PC-3 (cell line): ENCODE measurements around the gene TAF4.

Experiments used
- EZH2phosphoT487 ChIP-seq: fragments of 300-600 bp; sonication (generic); IDR thresholded peaks from 2 replicates; pipeline ENCODE4 v1.6.1; 2018; ENCODE audit warnings: mild to moderate bottlenecking, antibody characterized with exemption, low read length, borderline replicate concordance
- TF ChIP-seq, protein P1 (sequence below): fragments of 300-600 bp; sonication (generic); conservative IDR thresholded peaks from 2 replicates; pipeline ENCODE4 v1.5.1; 2017; ENCODE audit warnings: antibody characterized with exemption, low read depth, mild to moderate bottlenecking, low read length

DNA sequence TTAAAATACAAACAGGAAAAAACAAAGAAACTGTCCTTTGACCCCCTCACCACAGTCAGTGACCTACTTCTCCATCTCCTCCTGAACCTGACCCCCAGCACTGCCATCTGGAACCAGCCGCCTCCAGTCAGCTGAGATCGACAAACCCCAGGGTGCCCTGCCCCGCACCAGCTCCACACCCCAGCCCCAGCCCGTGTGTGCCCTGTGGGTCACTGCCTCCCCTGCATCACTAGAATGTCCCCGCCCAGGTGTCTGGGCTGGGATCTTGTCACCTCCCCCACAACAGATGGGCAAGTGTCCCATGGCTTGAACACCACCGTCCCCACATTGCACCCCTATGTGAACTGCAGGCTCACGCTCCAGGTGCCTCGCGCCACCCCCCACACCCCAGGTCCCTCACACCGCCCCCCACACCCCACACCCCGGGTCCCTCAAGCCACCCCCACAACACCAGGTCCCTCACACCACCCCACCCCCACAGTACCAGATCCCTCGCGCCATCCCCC is 13.3 kb downstream of the TAF4 start:
- TF ChIP-seq, protein P1, sequence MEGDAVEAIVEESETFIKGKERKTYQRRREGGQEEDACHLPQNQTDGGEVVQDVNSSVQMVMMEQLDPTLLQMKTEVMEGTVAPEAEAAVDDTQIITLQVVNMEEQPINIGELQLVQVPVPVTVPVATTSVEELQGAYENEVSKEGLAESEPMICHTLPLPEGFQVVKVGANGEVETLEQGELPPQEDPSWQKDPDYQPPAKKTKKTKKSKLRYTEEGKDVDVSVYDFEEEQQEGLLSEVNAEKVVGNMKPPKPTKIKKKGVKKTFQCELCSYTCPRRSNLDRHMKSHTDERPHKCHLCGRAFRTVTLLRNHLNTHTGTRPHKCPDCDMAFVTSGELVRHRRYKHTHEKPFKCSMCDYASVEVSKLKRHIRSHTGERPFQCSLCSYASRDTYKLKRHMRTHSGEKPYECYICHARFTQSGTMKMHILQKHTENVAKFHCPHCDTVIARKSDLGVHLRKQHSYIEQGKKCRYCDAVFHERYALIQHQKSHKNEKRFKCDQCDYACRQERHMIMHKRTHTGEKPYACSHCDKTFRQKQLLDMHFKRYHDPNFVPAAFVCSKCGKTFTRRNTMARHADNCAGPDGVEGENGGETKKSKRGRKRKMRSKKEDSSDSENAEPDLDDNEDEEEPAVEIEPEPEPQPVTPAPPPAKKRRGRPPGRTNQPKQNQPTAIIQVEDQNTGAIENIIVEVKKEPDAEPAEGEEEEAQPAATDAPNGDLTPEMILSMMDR = no peak
- TF ChIP-seq EZH2phosphoT487 = no peak
